GM21717 (cell line): ENCODE data around the gene UPK3A.
"Not testable (repeated sequence)": the region's sequence is repeated elsewhere in the genome, so short reads cannot be mapped to it uniquely, and the experiment has no call there.

ENCODE experiments used
- ATAC-seq: cut with Tn5 transposase; IDR thresholded peaks from one replicate; pipeline ENCODE4 v1.9.1; 2021; ENCODE audit warnings: mild to moderate bottlenecking, moderate library complexity; ENCODE audit not compliant: unreplicated experiment

The UPK3A gene

GRCh38 chr22:45278125-45278524 lies 6.6 kb upstream of the UPK3A start:
- ATAC-seq = no peak

DNA sequence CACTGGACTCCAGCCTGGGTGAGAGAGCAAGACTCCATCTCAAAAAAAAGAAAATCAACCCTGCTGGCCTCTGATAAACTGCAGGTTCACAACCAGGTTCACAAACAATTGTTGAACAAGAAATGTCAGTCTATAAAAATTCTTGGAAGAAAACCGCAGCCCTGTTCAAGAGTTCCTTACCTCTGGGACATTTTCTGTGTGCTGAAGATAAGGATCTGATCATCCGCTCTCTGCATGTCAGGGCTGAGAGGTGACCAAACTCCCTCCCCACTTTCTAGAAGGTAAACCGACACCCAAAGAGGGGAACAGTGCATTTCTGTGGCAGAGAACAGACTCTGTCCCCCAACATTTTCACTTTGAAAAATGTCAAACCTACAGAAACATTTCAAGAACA lies 4.2 kb upstream of the UPK3A start:
- no peak for ATAC-seq

DNA sequence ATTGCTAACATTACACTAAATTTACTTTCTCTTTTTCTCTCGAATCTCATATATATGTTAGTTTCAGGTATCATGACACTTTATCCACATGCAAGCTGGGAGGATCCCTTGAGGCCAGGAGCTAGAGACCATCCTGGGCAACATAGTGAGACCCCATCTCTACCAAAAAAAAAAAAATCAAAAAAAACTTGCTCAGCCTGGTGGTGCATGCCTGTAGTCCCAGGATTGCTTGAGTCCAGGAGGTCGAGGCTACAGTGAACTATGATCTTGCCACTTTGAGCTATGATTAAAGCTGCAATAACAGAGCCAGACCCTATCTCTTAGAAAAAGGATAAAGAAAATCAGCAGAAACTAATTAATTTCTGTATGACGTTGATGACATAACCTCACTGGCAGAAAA lies 3.7 kb upstream of the UPK3A start:
- no peak for ATAC-seq

- ATAC-seq = no peak
Measured at GRCh38 chr22:45285263-45286058, 712 bp downstream of the UPK3A start.

DNA sequence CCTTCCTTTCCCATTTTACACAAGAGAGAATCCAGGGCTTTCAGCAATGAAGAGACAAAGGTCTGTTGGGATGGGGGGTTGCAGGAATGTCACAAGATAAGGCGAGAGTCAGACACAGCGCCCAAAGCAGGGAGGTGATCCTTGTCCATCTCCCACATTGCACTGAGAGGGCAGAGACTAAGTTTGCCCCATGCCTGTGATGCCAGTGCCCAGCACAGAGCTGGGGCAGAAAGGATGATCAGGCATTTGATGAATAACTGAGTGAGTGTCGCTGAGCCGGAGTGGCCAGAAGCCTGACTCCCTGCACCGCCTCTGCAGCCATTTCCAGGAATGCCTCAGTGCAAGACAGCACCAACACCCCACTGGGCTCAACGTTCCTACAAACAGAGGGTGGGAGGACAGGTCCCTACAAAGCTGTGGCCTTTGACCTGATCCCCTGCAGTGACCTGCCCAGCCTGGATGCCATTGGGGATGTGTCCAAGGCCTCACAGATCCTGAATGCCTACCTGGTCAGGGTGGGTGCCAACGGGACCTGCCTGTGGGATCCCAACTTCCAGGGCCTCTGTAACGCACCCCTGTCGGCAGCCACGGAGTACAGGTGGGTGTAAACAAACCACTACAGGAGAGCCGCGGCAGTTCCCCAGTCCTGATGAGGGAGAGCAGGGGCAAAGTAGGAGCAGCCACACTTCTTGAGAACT lies 2.3 kb downstream of the UPK3A start:
- no peak for ATAC-seq

GRCh38 chr22:45290410-45290936 lies 5.7 kb downstream of the UPK3A start:
- ATAC-seq = no peak

DNA sequence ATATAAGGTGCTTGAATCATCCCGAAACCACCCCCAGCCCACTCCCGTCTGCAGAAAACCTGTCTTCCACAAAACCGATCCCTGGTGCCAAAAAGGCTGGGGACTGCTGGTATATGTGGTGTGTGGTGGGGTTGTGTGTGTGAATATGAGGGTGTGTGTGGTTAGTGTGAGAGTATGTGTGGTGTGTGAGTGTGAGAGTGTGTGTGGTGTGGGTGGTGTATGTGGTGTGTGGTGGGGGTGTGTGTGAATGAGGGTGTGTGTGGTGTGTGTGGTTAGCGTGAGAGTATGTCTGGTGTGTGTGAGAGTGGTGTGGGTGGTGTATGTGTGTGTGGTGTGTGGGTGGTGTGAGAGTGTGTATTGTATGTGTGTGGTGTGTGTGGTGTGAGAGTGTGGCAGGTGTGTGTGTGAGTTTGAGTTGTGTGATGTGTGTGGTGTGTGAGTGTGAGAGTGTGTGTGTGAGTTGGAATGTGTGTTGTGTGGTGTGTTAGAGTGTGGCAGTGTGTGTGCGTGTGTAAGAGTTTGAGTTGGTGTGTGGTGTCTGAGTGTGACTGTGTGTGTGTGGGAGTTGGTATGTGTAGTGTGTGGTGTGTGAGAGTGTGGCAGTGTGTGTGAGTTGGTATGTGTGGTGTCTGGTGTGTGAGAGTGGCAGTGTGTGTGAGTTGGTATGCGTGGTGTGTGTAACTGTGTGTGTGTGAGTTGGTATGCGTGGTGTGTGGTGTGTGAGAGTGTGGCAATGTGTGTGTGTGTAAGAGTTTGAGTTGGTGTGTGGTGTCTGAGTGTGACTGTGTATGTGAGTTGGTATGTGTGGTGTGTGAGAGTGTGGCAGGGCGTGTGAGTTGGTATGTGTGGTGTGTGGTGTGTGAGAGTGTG lies 6.5 kb downstream of the UPK3A start:
- no peak for ATAC-seq

GRCh38 chr22:45291931-45292290 lies 7.2 kb downstream of the UPK3A start:
- ATAC-seq = no peak

DNA sequence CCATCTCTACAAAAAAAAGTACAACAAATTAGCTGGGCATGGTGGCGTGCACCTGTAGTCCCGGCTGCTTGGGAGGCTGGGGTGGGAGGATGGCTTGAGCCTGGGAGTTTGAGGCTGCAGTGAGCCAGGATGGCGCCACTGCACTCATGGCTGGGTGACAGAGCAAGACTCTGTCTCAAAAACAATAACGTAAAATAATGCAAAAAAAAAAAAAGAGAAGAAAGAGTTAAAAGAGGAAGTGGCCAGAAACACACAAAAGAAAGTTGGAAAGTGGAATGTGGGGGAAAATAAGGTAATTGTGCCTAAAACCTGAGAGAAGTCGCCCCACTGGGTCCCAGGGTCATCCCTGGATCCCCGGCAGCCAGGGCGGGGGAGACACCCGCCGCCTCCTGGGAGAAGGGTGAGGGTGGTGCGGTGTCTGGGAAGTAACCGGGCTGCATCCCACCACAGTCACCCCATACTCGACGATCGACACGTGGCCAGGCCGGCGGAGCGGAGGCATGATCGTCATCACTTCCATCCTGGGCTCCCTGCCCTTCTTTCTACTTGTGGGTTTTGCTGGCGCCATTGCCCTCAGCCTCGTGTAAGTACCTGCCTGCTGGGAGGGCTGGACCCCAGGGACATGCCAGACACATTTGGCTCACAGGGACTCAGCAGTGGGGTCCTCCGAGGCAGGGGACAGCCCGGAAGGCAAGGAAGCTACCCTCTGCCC lies 8.1 kb downstream of the UPK3A start:
- ATAC-seq = no peak

GRCh38 chr22:45294030-45294429 lies 9.3 kb downstream of the UPK3A start:
- no peak for ATAC-seq

DNA sequence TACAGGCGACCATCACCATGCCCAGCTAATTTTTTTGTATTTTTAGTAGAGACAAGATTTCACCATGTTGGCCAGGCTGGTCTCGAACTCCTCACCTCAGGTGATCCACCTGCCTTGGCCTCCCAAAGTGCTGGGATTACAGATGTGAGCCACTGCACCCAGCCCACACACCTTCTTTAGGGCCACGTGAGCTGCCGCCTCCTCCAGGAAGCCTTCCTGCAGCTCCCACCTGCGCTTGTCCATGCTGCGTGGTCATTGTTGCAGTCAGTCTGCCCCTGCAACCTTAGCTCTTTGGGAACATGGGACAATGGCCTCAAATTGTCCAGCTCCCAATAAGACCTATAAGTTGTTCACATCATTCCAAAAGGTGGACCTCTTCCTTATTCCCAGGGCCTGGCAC lies 10.3 kb downstream of the UPK3A start:
- not testable (repeated sequence) for ATAC-seq

GRCh38 chr22:45295492-45295891 lies 10.7 kb downstream of the UPK3A start:
- no peak for ATAC-seq

DNA sequence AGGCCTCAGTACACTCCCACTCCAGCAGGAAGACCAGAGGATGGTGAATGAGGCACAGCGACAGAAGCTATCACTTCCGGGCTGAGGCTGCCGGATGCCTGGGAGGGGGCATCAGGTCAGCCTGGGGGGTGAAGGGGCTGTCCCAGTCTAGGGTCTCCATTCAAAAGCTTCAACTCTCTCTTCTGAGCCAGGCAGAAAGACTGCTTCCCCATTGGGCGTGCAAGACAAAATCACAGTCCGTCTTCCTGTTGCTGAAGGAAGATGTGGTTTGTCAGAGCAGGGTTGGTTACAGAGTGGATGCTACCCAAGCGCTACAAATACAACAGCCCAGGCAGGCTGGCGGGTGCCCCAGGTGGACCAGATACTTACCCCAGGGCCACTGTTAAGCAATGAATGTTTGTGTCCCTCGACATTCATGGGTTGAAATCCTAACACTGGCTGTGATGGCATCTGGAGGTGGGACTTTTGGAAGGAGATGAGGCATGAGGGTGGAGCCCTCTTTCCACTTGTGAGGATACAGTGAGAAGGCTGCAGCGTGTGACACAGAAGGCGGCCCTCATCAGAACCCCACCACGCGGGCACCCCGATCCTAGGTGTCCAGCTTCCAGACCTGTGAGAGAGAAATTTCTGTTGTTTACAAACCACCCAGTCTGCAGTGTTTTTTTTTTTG lies 12.0 kb downstream of the UPK3A start:
- ATAC-seq = no peak

DNA sequence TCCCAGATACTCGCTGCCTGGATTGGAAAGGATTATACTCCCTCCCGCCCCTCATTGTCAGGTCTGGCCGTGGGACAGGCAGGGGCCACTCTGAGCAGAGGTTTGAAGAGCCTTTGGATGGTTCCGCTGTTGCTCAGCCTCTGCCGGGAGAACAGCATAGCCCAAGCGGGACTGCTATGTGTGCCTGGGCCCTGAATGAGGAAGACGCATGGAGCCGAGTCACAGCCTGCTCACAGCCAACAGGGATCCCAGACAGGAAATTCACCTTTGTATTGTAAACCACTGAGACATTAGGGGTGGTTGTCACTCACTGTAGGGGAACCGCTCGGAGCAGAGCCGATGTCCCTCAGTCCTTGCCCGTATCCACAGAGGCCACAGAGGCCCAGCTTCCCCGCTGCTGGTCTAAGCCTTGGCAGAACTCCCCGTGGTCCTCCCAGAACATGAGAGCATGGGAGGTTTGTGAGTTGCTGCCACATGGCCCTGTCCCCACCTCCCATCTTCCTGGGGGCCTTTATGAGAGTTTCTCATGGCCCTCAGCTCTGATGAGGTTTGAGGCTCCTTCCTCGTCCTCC lies 14.3 kb downstream of the UPK3A start:
- ATAC-seq = no peak

DNA sequence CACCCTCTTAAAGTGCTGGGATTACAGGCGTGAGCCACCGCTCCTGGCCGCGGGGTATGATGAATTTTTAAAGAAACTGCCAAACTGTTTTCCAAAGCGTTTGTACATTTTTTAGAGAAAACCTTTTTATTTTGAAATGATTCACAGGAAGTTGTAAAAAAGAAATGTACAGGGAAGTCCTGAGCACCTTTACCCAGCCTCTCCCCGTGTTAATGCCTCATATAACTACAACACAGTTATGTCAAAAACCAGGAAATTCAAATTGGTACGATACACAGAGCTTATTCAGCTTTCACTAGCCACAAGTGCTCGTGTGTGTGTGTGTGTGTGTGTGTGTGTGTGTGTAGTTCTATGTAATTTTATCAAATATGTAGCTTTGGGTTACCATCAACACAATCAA lies 18.0 kb downstream of the UPK3A start:
- no peak for ATAC-seq

GRCh38 chr22:45303181-45303580 lies 18.4 kb downstream of the UPK3A start:
- no peak for ATAC-seq

DNA sequence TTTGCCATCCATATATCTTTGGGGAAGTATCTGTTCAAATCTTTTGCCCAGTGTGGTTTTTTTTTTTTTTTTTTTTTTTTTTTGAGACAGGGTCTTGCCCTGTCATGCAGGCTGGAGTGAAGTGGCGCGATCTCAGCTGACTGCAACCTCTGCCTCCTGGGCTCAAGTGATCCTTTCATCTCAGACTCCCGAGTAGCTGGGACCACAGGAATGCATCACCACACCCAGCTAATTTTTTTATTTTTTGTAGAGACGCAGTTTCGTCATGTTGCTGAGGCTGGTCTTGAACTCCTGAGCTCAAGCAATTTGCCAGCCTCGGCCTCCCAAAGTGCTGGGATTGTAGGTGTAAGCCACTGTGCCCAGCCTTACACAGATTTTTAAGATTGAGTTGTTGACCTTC lies 20.2 kb downstream of the UPK3A start:
- ATAC-seq = no peak

GRCh38 chr22:45305456-45306075 lies 20.8 kb downstream of the UPK3A start:
- ATAC-seq = no peak

- ATAC-seq = no peak
Measured at GRCh38 chr22:45306139-45306538, 21.4 kb downstream of the UPK3A start.
